Astrocyte of the spinal cord (primary cell): ENCODE data around the gene TTLL8.

Source experiments
- DNase-seq: peaks from one replicate; pipeline ENCODE4 v3.0.0; 2011; ENCODE audit warnings: low read depth, low spot score
- H3K4me3 ChIP-seq: 2 replicates; pipeline ENCODE4 v1.5.1; 2011; ENCODE audit warnings: low read depth, mild to moderate bottlenecking, low read length, moderate library complexity
- in situ Hi-C: cut with HindIII; loops from 2 replicates; pipeline ENCODE4 v1.10.0; 2017; ENCODE audit warnings: low sequenced_read_pairs
- TF ChIP-seq, protein P1 (sequence below): IDR thresholded peaks from 2 replicates; pipeline ENCODE4 v1.5.1; 2012; ENCODE audit warnings: low read depth, mild to moderate bottlenecking, low read length, inconsistent platforms

Gene TTLL8

DNA sequence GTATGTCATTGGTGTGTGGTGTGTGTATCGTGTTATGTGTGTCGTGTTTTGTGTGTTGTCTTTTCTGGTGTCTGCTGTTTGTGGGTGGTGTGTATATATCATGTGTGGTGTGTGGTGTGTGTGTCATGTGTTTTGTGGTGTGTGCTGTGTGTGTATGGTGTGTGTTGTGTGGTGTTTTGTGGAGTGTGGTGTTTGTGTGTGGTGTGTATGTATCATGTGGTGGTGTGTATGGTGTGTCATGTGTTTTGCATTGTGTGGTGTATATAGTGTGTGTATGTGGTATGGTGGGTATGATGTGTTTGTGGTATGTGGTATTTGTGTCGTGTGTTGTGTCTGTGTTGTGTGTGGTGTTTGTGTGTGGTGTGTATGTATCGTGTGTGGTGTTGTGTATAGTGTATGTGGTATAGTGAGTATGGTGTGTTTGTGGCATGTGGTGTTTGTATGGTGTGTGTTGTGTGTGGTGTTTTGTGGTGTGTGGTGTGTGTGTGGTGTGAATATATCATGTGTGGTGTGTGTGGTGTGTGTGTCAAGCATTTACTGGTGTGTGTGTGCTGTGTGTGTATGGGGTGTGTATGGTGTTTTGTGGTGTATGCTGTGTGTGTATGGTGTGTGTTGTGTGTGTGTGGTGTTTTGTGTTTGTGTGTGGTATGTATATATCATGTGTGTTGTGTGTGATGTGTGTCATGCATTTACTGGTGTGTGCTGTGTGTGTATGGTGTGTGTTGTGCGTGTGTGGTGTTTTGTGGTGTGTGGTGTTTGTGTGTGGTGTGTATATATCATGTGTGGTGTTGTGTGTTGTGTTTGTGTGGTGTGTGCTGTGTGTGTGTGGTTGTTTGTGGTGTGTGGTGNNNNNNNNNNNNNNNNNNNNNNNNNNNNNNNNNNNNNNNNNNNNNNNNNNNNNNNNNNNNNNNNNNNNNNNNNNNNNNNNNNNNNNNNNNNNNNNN is 84.8 kb downstream of the TTLL8 start:
- no peak overlapping the region for H3K4me3 ChIP-seq
- no peak for DNase-seq
- in situ Hi-C loops: no loop called here
- TF ChIP-seq, protein P1, sequence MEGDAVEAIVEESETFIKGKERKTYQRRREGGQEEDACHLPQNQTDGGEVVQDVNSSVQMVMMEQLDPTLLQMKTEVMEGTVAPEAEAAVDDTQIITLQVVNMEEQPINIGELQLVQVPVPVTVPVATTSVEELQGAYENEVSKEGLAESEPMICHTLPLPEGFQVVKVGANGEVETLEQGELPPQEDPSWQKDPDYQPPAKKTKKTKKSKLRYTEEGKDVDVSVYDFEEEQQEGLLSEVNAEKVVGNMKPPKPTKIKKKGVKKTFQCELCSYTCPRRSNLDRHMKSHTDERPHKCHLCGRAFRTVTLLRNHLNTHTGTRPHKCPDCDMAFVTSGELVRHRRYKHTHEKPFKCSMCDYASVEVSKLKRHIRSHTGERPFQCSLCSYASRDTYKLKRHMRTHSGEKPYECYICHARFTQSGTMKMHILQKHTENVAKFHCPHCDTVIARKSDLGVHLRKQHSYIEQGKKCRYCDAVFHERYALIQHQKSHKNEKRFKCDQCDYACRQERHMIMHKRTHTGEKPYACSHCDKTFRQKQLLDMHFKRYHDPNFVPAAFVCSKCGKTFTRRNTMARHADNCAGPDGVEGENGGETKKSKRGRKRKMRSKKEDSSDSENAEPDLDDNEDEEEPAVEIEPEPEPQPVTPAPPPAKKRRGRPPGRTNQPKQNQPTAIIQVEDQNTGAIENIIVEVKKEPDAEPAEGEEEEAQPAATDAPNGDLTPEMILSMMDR: no peak

DNA sequence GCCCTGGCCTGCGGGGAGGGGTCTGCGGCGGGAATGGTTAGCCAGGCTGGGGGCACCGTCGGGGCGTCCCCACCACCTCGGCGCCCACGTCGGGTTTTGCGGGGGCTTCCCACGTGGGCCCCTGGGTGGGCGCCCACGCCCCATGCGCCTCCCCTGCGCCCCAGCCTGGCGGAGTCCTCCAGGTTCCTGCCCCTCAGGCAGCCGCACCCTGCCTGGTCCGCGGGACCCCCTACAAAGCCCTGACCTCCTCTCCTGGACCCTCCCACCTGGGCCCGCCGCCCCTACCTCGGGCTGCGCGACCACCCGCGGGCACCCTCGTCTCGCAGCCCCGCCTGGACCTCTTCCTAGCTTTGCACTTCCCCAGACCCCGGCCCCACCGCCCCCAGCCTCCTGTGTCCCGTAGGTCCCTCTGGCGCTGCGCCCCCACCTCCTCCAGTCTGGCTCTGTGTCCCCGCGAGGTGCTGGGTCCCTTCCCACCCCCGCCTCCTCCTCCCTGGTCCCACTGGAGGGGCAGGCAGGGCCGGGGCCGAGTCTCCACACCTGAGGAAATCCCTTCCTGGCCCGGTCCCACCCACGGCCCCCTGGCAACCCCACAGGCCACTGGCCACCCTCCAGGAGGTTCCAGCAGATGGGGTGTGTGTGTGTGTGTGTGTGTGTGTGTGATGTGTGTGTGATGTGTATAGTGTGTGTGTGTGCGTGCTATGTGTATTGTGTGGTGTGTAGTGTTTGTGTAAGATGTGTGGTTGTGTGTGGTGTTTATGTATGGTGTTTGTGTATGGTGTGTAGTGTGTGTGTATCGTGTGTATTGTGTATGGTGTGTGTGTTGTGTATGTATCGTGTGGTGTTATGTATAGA is 85.7 kb downstream of the TTLL8 start:
- no peak for DNase-seq

DNA sequence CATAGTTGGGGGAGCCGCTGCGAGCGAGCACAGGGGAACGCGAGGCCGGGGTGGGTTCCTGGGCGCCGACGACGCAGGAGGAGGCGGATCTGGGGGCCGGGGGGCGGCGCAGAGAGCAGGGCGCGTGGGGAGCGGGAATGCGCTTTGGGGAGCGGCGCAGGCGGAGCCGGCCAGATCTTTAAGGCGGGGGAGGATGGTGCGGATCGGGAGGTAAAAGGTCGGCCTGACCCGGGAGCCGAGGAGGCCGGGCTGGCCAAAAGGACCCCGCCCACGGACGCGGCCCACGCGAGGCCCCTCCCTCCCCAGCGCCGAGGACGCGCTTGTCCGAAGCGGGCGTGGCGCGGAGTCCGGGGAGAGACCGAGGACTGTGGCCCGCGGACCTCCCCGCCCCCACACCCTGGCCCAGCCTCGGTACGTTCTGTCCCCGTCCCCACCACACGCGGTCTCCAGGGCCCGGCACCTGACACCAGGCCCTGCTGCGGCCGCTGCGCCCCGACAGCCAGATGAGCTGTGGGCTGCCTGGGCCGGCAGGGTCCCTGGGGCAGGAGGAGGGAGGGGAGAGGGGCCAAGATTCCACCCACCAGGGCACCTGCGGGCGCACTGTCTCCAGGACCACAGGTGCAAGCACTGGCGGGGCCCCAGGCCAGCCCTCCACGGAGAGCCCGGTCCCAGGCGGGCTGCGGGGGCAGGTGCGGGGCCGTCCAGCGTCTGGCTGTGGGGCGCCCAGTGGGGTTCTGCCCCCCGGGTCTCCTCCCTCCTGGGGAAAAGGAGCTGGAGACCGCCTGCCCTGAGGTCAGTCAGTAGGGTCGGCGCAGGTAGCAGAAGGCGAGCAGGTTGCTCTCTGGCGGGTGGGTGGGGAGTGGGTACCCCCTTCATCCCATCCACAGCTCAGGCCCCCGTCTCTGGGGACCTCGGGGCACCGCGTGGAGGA is 86.6 kb downstream of the TTLL8 start:
- TF ChIP-seq, protein P1: no peak
- in situ Hi-C loops: no loop called here
- DNase-seq: no peak
- peak overlapping the region; percentile 37 for H3K4me3 ChIP-seq

More for the DNA sequence above, 85.7 kb downstream of the TTLL8 start:
- TF ChIP-seq, protein P1: no peak
- no peak overlapping the region for H3K4me3 ChIP-seq
- in situ Hi-C loops: no loop called here

DNA sequence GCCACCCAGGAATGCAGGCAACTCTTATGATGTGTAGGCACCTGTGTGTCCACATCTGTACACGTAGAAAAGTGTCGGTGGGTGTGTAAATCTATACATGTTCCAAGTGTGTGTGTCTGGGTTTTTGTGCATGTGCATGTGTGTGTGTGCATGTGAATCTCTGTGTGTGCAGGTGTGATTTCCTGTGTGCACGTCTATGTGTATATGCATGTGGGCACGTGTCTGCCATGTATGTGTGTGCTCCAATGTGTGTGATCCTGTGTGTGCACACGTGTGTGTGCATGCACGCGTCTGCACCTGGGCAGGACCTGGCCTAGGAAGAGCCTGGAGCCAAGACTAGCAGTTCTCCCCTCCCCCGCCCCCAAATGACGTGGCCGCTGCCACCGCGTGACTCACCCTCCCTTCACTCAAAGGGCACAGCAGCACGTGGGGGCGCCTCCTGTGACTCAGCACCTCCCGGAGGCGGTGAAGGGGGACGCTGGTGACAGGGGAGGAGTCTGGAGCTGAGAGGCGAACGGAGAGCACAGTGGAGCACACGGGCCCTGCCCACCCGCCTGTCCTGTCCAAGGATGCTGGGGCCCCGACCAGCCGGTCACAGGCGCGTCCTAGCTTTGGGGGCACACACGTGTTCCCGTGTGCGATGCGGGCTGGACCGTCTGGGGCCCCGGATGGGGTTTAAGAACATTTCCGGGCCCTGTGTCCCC is 87.4 kb downstream of the TTLL8 start:
- in situ Hi-C loops: no loop called here
- TF ChIP-seq, protein P1: no peak
- H3K4me3 ChIP-seq: peak overlapping the region; percentile 37
- DNase-seq: peak; percentile 94

DNA sequence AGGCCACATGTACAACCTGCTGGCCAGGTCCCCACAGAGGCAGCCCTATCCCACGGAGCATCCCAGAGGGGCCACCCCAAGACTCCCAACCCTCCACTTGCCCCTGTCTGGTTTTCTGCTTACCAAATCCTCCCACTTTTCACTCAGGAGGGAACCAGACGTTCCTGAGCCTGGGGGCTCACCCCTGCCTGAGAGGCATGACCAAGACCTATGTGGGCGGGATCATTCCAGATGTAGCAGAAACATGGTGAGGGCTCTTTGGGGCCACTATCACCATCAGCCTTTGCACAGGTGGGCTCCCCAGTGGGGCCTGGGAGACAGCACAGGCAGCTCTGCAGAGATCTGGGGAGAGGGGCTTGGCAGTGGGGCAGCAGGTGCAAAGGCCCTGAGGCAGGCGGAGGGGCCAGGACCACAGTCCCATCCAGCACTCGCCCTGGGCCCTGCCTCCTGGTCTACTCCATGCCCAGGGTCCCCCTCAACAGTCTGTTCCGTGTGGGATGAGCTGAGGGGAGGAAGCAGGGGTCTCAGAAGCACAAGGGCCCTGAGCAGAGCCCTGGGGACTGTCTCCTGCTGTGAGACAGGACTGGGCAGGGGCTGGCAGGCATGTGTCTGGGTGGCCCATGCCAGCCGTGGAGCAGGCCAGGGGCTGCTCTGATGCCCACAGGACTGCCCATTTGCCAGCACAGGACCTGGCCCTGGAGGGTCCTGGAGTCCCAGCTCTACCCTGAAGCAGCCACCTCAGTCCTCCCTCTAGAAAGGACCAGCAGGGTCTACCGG is 88.2 kb downstream of the TTLL8 start:
- TF ChIP-seq, protein P1: no peak
- H3K4me3 ChIP-seq: no peak overlapping the region
- in situ Hi-C loops: no loop called here
- no peak for DNase-seq
